Measurements from ENCODE around the gene PNCK.

- TF ChIP-seq CTCF (IDR thresholded peaks at IDR 0.05): no peak
- TF ChIP-seq POLR2A (IDR thresholded peaks at IDR 0.05): no peak
Observed at GRCh38 chrX:153645151-153645550, 28.5 kb downstream of the PNCK start.
